ENCODE results near the gene OR8A1. TPM values are rescaled to one million over a fixed set of nuclear protein-coding genes. Genes with fewer than 3 reads are reported as not detected.

OR8A1 gene
- total and polyA plus RNA-seq, 2 of the 4 experiments (the other 2 are of a cell fraction): not detected

DNA sequence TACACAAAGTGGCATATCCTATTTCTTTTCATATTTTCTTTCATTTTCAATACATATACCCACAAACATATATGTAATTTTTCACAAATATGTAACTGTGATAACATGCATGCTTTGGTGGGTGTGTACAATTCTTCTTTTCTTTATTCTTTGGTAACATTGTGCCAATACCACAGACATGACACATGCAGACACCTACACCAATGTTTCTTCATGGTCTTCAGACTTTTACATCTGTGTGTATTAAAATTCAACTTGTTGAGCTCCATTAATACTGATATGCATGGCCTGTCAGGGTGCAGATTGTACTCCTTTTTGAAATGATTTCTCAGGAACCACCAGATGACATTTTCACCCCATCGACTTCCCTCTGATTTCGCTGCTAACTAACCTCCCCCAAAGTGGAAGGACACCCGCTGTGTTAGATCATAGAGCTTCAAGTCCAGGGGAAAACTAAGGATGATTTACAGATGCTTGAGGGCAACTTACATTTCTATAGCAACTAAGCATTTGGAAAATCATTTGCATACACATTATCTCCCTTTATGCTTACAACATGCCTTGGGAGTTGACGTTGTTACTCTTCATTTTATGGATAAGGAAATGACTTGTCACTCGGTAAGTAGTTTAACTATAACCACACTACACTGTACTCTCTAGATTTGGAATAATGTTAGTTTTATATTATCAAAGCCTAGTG is 31.0 kb downstream of the OR8A1 start:
- H3K79me1 ChIP-seq (ENCODE audit: low read depth in 1 of 2, low read length in 2 of 2): no peaks in the 10 kb centered on the region
- no peak overlapping the region for H3K56ac ChIP-seq (ENCODE audit: extremely low read depth, insufficient read depth, low read length)
- H3K9me3 ChIP-seq (ENCODE audit: control insufficient read depth, insufficient read depth, low read length): no peaks in the 10 kb centered on the region
- no peak overlapping the region for H3K23ac ChIP-seq (ENCODE audit: low read depth, low read length)
- DNase-seq: no peak
- no peak overlapping the region for H2BK5ac ChIP-seq (ENCODE audit: low read depth, low read length, poor library complexity, severe bottlenecking)
- no peak overlapping the region for H3K18ac ChIP-seq (ENCODE audit: low read depth, low read length)
- H4K8ac ChIP-seq (ENCODE audit: low read depth in 2 of 2, low read length in 2 of 2): no peak overlapping the region
- no peak overlapping the region for H4K5ac ChIP-seq (ENCODE audit: low read depth, low read length)
- TF ChIP-seq CHD1 (IDR thresholded peaks at IDR 0.05; ENCODE audit: low read depth, low read length): no peak
- no peak for TF ChIP-seq ELK1 (IDR thresholded peaks at IDR 0.05; ENCODE audit: borderline replicate concordance, low read depth, low read length)
- TF ChIP-seq RFX5 (IDR thresholded peaks at IDR 0.05; ENCODE audit: low read depth, low read length): no peak
- no peak for TF ChIP-seq RAD21 (IDR thresholded peaks at IDR 0.05; ENCODE audit: low read length)
- no peak for TF ChIP-seq FOS (IDR thresholded peaks at IDR 0.05; ENCODE audit: low read depth, low read length)
- TF ChIP-seq SMC3 (IDR thresholded peaks at IDR 0.05; ENCODE audit: low read depth, low read length): no peak
- no peak for TF ChIP-seq MXI1 (IDR thresholded peaks at IDR 0.05; ENCODE audit: borderline replicate concordance, low read depth, low read length)
- no peak for TF ChIP-seq BHLHE40 (IDR thresholded peaks at IDR 0.05; ENCODE audit: low read depth, low read length)
- TF ChIP-seq, protein P1, sequence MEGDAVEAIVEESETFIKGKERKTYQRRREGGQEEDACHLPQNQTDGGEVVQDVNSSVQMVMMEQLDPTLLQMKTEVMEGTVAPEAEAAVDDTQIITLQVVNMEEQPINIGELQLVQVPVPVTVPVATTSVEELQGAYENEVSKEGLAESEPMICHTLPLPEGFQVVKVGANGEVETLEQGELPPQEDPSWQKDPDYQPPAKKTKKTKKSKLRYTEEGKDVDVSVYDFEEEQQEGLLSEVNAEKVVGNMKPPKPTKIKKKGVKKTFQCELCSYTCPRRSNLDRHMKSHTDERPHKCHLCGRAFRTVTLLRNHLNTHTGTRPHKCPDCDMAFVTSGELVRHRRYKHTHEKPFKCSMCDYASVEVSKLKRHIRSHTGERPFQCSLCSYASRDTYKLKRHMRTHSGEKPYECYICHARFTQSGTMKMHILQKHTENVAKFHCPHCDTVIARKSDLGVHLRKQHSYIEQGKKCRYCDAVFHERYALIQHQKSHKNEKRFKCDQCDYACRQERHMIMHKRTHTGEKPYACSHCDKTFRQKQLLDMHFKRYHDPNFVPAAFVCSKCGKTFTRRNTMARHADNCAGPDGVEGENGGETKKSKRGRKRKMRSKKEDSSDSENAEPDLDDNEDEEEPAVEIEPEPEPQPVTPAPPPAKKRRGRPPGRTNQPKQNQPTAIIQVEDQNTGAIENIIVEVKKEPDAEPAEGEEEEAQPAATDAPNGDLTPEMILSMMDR (conservative IDR thresholded peaks at IDR 0.05; ENCODE audit: low read depth, low read length): no peak
- TF ChIP-seq CEBPB (IDR thresholded peaks at IDR 0.05; ENCODE audit: low read depth, low read length): no peak
- no peak for TF ChIP-seq MAFK (IDR thresholded peaks at IDR 0.05; ENCODE audit: low read depth, low read length)
- TF ChIP-seq POLR2A (IDR thresholded peaks at IDR 0.05; ENCODE audit: low read depth, low read length): no peak
- TF ChIP-seq MAZ (IDR thresholded peaks at IDR 0.05; ENCODE audit: borderline replicate concordance, low read depth, low read length): no peak
- TF ChIP-seq RCOR1 (IDR thresholded peaks at IDR 0.05; ENCODE audit: insufficient replicate concordance, low read length): no peak
- no peak for TF ChIP-seq USF2 (IDR thresholded peaks at IDR 0.05; ENCODE audit: low read depth, low read length)
- no peak for TF ChIP-seq NFE2L2 (IDR thresholded peaks at IDR 0.05; ENCODE audit: low read depth, low read length)
- POLR2A ChIA-PET (ENCODE audit: unreplicated experiment): no interaction called here
- no peak overlapping the region for H2AFZ ChIP-seq (replicated peaks; ENCODE audit: low read length, poor library complexity)
- no peak overlapping the region for H2AK5ac ChIP-seq (ENCODE audit: low read depth, low read length)
- no peak overlapping the region for H3K4ac ChIP-seq (ENCODE audit: low read depth, low read length)
- no peaks in the 10 kb centered on the region for H3K9me1 ChIP-seq (ENCODE audit: insufficient read depth, low read length)
- no peak overlapping the region for H3K9ac ChIP-seq (ENCODE audit: low read depth, low read length)
- no peaks in the 10 kb centered on the region for H4K20me1 ChIP-seq (ENCODE audit: insufficient read depth, low read length)
- H3K27ac ChIP-seq (ENCODE audit: insufficient read depth, low read length): no peak overlapping the region
- no peak overlapping the region for H2BK120ac ChIP-seq (ENCODE audit: low read depth, low read length)
- no peaks in the 10 kb centered on the region for H3K27me3 ChIP-seq (ENCODE audit: control insufficient read depth, insufficient read depth, low read length)
- no peak overlapping the region for H3K4me3 ChIP-seq (ENCODE audit: insufficient read depth, low read depth, low read length)
- dilution Hi-C loops (cut with HindIII; ENCODE audit: low sequenced_read_pairs, unreplicated experiment): no loop called here
- no peak overlapping the region for H2BK20ac ChIP-seq (ENCODE audit: low read depth, low read length)
- intact Hi-C loops (cut with micrococcal nuclease): no loop called here
- BruUV-seq (replicated peaks): no TSS peak
- CTCF ChIA-PET: interaction anchor here (0.6 to 1.4 kb wide), 4 partner anchors 11 to 423 kb away, joined by 3 to 4 read pairs (median 4); no protein-coding TSS in a partner anchor
- H2BK15ac ChIP-seq (ENCODE audit: low read depth, low read length): no peak overlapping the region
- no peak overlapping the region for H3K14ac ChIP-seq (replicated peaks; ENCODE audit: low read depth, low read length)
- ATAC-seq (ENCODE audit: low read depth): no peak
- no peaks in the 10 kb centered on the region for H3K4me1 ChIP-seq (ENCODE audit: control insufficient read depth, insufficient read depth, low read length)
- in situ Hi-C loops (cut with MboI; ENCODE audit: low sequenced_read_pairs): no loop called here
- no peak overlapping the region for H4K91ac ChIP-seq (ENCODE audit: insufficient read depth, low read depth, low read length)
- H3K36me3 ChIP-seq (ENCODE audit: control insufficient read depth, insufficient read depth, low read length): no peaks in the 10 kb centered on the region
- H3K4me2 ChIP-seq (ENCODE audit: low read depth, low read length): no peak overlapping the region
- H2AK9ac ChIP-seq (replicated peaks; ENCODE audit: low read depth, low read length, poor library complexity): no peak overlapping the region
- WGBS, 2 experiments (ENCODE audit: extremely low coverage in 2 of 2, insufficient read length in 1 of 2): no CpG with 5 or more reads among the region's 5 CpGs
